Loucy (cell line): ENCODE data around the gene RASSF4.
A peak's percentile ranks its signal among the peaks of the same experiment; 100 is the strongest.

Experiments
- H2AFZ ChIP-seq: fragments of 200-600 bp; sonication (generic); 2 replicates; pipeline ENCODE4 v1.6.0; 2016; ENCODE audit warnings: antibody characterized with exemption, mild to moderate bottlenecking, low read length, moderate library complexity
- H3F3A ChIP-seq: fragments of 200-600 bp; 2 replicates; pipeline ENCODE4 v1.6.0; 2016; ENCODE audit warnings: antibody characterized with exemption, low read depth, mild to moderate bottlenecking
- H3K27me3 ChIP-seq: fragments of 200-600 bp; sonication (generic); 2 replicates; pipeline ENCODE4 v1.6.1; 2014; ENCODE audit warnings: low read length, mild to moderate bottlenecking; ENCODE audit not compliant: insufficient read depth, poor library complexity, severe bottlenecking
- H3K36me3 ChIP-seq: fragments of 200-600 bp; sonication (generic); 2 replicates; pipeline ENCODE4 v1.6.1; 2016; ENCODE audit warnings: low read length; ENCODE audit not compliant: insufficient read depth
- H3K4me1 ChIP-seq: fragments of 200-600 bp; sonication (generic); 2 replicates; pipeline ENCODE4 v1.5.1; 2014; ENCODE audit warnings: low read length, mild to moderate bottlenecking; ENCODE audit not compliant: insufficient read depth, poor library complexity, severe bottlenecking
- H3K4me2 ChIP-seq: fragments of 200-600 bp; sonication (generic); 2 replicates; pipeline ENCODE4 v1.6.0; 2014; ENCODE audit warnings: antibody characterized with exemption, low read length, low read depth, mild to moderate bottlenecking; ENCODE audit not compliant: poor library complexity, severe bottlenecking
- H3K4me3 ChIP-seq: fragments of 200-600 bp; sonication (generic); 2 replicates; pipeline ENCODE4 v1.5.1; 2014; ENCODE audit warnings: low read length, mild to moderate bottlenecking, mixed read lengths; ENCODE audit not compliant: poor library complexity, severe bottlenecking
- H3K79me2 ChIP-seq: fragments of 200-600 bp; sonication (generic); 2 replicates; pipeline ENCODE4 v1.6.1; 2014; ENCODE audit warnings: low read length; ENCODE audit not compliant: insufficient read depth
- H3K9ac ChIP-seq: fragments of 200-600 bp; sonication (generic); 2 replicates; pipeline ENCODE4 v1.6.0; 2014; ENCODE audit warnings: mild to moderate bottlenecking, low read depth, low read length, moderate library complexity; ENCODE audit not compliant: poor library complexity, severe bottlenecking
- H3K9me2 ChIP-seq: fragments of 200-600 bp; sonication (generic); replicated peaks from 2 replicates; pipeline ENCODE4 v1.6.1; 2016; ENCODE audit warnings: low read depth, low read length, mixed read lengths
- H3K9me3 ChIP-seq: fragments of 200-600 bp; sonication (generic); 2 replicates; pipeline ENCODE4 v1.6.1; 2014; ENCODE audit warnings: mild to moderate bottlenecking, antibody characterized with exemption, low read length, low read depth; ENCODE audit not compliant: insufficient read depth
- H4K20me1 ChIP-seq: fragments of 200-600 bp; sonication (generic); 2 replicates; pipeline ENCODE4 v1.6.0; 2014; ENCODE audit warnings: antibody characterized with exemption, low read length, mild to moderate bottlenecking; ENCODE audit not compliant: insufficient read depth, poor library complexity, severe bottlenecking
- EZH2phosphoT487 ChIP-seq: fragments of 200-600 bp; IDR thresholded peaks from 2 replicates; pipeline ENCODE4 v1.6.1; 2018; ENCODE audit warnings: antibody characterized with exemption, mild to moderate bottlenecking, moderate library complexity, borderline replicate concordance
- TF ChIP-seq, protein P1 (sequence below): fragments of 200-600 bp; sonication (generic); conservative IDR thresholded peaks from 2 replicates; pipeline ENCODE4 v1.5.1; 2014; ENCODE audit warnings: mild to moderate bottlenecking, antibody characterized with exemption, low read length

Gene RASSF4

DNA sequence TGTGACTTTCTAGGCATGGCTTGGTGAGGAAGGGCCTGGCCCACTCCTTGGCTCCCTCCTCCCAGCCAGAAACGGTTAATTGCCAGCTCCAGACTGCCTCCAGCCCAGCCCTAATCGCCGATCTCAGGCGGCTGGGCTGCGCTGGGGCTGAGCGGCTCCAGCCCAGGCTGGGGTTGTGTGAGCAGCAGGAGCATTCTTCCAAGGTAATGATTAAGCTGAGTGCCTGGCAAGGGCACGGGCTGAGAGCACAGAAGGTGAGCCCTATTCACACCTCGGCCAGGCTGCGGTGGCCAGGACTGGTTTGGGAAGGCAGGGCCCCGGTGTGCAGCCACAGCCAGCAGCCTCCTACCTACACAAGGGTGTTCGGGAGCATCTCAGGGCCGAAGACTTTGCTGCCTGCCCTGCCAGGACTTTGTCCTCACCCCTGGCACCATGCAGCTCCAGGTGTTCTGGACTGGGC is 48.5 kb upstream of the RASSF4 start, which contains the start of gene TMEM72:
Gene TMEM72, plus strand, starts transcription at position 257 of the 460 bp plus-strand sequence. Its CDS starts 176 bp downstream, at position 433.
- Histone ChIP-seq H4K20me1 (no peaks in the 10 kb centered on the region), H3K79me2 (no peaks in the 10 kb centered on the region), H3K9me2 (no peaks in the 10 kb centered on the region), H2AFZ (no peak within 1 kb of the TSS), H3K9me3 (no peaks in the 10 kb centered on the region), H3K36me3 (no peaks in the 10 kb centered on the region), H3K4me1 (peaks cover 70% of the 10 kb centered on the region), H3K27me3 (no peaks in the 10 kb centered on the region), H3K4me3 (peak within 1 kb of the TSS; percentile 70), H3K9ac (peak within 1 kb of the TSS; percentile 78), H3K4me2 (peak within 1 kb of the TSS; percentile 97), H3F3A (peaks cover 19% of the 10 kb centered on the region)
- TF ChIP-seq, protein P1, sequence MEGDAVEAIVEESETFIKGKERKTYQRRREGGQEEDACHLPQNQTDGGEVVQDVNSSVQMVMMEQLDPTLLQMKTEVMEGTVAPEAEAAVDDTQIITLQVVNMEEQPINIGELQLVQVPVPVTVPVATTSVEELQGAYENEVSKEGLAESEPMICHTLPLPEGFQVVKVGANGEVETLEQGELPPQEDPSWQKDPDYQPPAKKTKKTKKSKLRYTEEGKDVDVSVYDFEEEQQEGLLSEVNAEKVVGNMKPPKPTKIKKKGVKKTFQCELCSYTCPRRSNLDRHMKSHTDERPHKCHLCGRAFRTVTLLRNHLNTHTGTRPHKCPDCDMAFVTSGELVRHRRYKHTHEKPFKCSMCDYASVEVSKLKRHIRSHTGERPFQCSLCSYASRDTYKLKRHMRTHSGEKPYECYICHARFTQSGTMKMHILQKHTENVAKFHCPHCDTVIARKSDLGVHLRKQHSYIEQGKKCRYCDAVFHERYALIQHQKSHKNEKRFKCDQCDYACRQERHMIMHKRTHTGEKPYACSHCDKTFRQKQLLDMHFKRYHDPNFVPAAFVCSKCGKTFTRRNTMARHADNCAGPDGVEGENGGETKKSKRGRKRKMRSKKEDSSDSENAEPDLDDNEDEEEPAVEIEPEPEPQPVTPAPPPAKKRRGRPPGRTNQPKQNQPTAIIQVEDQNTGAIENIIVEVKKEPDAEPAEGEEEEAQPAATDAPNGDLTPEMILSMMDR = no peak
- no peak for TF ChIP-seq EZH2phosphoT487

GRCh38 chr10:44911951-44912350 is 47.7 kb upstream of the RASSF4 start:
- H3F3A ChIP-seq = peaks cover 19% of the 10 kb centered on the region
- no peaks in the 10 kb centered on the region for H3K36me3 ChIP-seq
- peaks cover 71% of the 10 kb centered on the region for H3K4me1 ChIP-seq
- H4K20me1 ChIP-seq = no peaks in the 10 kb centered on the region
- peak overlapping the region; percentile 70 for H3K4me3 ChIP-seq
- no peaks in the 10 kb centered on the region for H3K9me2 ChIP-seq
- H3K4me2 ChIP-seq = peak overlapping the region; percentile 97
- H3K9me3 ChIP-seq = no peaks in the 10 kb centered on the region
- TF ChIP-seq EZH2phosphoT487 = no peak
- TF ChIP-seq, protein P1 = no peak
- peak overlapping the region; percentile 78 for H3K9ac ChIP-seq
- H2AFZ ChIP-seq = no peak overlapping the region
- no peaks in the 10 kb centered on the region for H3K79me2 ChIP-seq
- H3K27me3 ChIP-seq = no peaks in the 10 kb centered on the region

- H3K4me2 ChIP-seq = peak overlapping the region; percentile 97
- H3F3A ChIP-seq = peaks cover 19% of the 10 kb centered on the region
- peak overlapping the region; percentile 70 for H3K4me3 ChIP-seq
- no peaks in the 10 kb centered on the region for H3K27me3 ChIP-seq
- H4K20me1 ChIP-seq = no peaks in the 10 kb centered on the region
- H2AFZ ChIP-seq = 0 out of 2 replicates have a peak overlapping the region, but pooled peaks have one; percentile 34
- TF ChIP-seq EZH2phosphoT487 = no peak
- TF ChIP-seq, protein P1 = no peak
- peaks cover 71% of the 10 kb centered on the region for H3K4me1 ChIP-seq
- peaks cover 7% of the 10 kb centered on the region; the same call in 1 of the 2 replicates for H3K9me3 ChIP-seq
- peak overlapping the region; percentile 78 for H3K9ac ChIP-seq
- no peaks in the 10 kb centered on the region for H3K36me3 ChIP-seq
- H3K79me2 ChIP-seq = no peaks in the 10 kb centered on the region
- no peaks in the 10 kb centered on the region for H3K9me2 ChIP-seq
These were observed 46.1 kb upstream of the RASSF4 start for GRCh38 chr10:44913350-44914081.
